Liver (tissue), 9 donors: Measurements from ENCODE around the gene UBL3. TPM values are rescaled to one million over a fixed set of nuclear protein-coding genes. Genes with fewer than 3 reads are reported as not detected.

Source experiments
- DNase-seq: peaks from one replicate; pipeline ENCODE4 v3.0.0-alpha.2; 2017; ENCODE audit warnings: low spot score
- H3K27ac ChIP-seq, 2 donors: one replicate each; pipeline ENCODE4 v1.7.0; 2013; ENCODE audit warnings: inconsistent platforms in 2 of 2, low read length in 2 of 2, control low read depth in 1 of 2, low read depth in 1 of 2, mild to moderate bottlenecking in 1 of 2
- H3K27me3 ChIP-seq, 4 donors: one replicate each; pipeline versions ENCODE4 v1.6.1 to v1.7.0; 2013; ENCODE audit warnings: low read length in 3 of 4, inconsistent platforms in 1 of 4, mild to moderate bottlenecking in 1 of 4, moderate library complexity in 1 of 4; ENCODE audit not compliant: control insufficient read depth in 4 of 4, insufficient read depth in 4 of 4
- H3K36me3 ChIP-seq, 4 donors: one replicate each; pipeline versions ENCODE4 v1.6.1 to v1.7.0; 2013; ENCODE audit warnings: low read length in 3 of 4, mild to moderate bottlenecking in 3 of 4, low read depth in 1 of 4, moderate library complexity in 1 of 4; ENCODE audit not compliant: control insufficient read depth in 4 of 4, insufficient read depth in 3 of 4
- H3K4me1 ChIP-seq, 4 donors: one replicate each; pipeline versions ENCODE4 v1.6.1 to v1.7.0; 2013; ENCODE audit warnings: low read length in 3 of 4, mild to moderate bottlenecking in 3 of 4, moderate library complexity in 1 of 4; ENCODE audit not compliant: control insufficient read depth in 4 of 4, insufficient read depth in 4 of 4
- H3K4me3 ChIP-seq, 3 donors: one replicate each; pipeline versions ENCODE4 v1.6.1 to v1.7.0; 2013; ENCODE audit warnings: low read length in 3 of 3, control low read depth in 1 of 3, low read depth in 1 of 3, mild to moderate bottlenecking in 1 of 3
- H3K9ac ChIP-seq, 2 donors: one replicate each; pipeline ENCODE4 v1.7.0; 2013; ENCODE audit warnings: low read length in 2 of 2, mild to moderate bottlenecking in 2 of 2, moderate library complexity in 2 of 2, control low read depth in 1 of 2, low read depth in 1 of 2
- H3K9me3 ChIP-seq, 4 donors: one replicate each; pipeline versions ENCODE4 v1.6.1 to v1.7.0; 2013; ENCODE audit warnings: low read length in 3 of 4; ENCODE audit not compliant: control insufficient read depth in 4 of 4
- ATF3 ChIP-seq: IDR thresholded peaks from 2 replicates; pipeline ENCODE4 v1.6.1; 2016; ENCODE audit warnings: antibody characterized with exemption
- EGR1 ChIP-seq, 2 donors: IDR thresholded peaks; 2 replicates each; pipeline ENCODE4 v1.6.1; 2016 to 2018; ENCODE audit warnings: antibody characterized with exemption in 2 of 2, low read depth in 2 of 2
- FOXA1 ChIP-seq: IDR thresholded peaks from 2 replicates; pipeline ENCODE4 v1.6.1; 2016; ENCODE audit warnings: antibody characterized with exemption
- FOXA2 ChIP-seq: IDR thresholded peaks from 2 replicates; pipeline ENCODE4 v1.6.1; 2016; ENCODE audit warnings: antibody characterized with exemption
- GABPA ChIP-seq, 2 donors: IDR thresholded peaks in 1 of 2; conservative IDR thresholded peaks in 1 of 2; 2 replicates each; pipeline ENCODE4 v1.6.1; 2016; ENCODE audit warnings: antibody characterized with exemption in 2 of 2, mild to moderate bottlenecking in 1 of 2, moderate library complexity in 1 of 2
- HNF4A ChIP-seq, 2 donors: conservative IDR thresholded peaks; 2 replicates each; pipeline ENCODE4 v1.6.1; 2016; ENCODE audit warnings: antibody characterized with exemption in 2 of 2, mild to moderate bottlenecking in 2 of 2
- HNF4G ChIP-seq: IDR thresholded peaks from 2 replicates; pipeline ENCODE4 v1.6.1; 2016; ENCODE audit warnings: antibody characterized with exemption
- JUND ChIP-seq, 2 donors: IDR thresholded peaks; 2 replicates each; pipeline ENCODE4 v1.6.1; 2016; ENCODE audit warnings: antibody characterized with exemption in 2 of 2
- MAX ChIP-seq: IDR thresholded peaks from 2 replicates; pipeline ENCODE4 v1.6.1; 2016; ENCODE audit warnings: antibody characterized with exemption
- NR2F2 ChIP-seq: IDR thresholded peaks from 2 replicates; pipeline ENCODE4 v1.6.1; 2016; ENCODE audit warnings: antibody characterized with exemption
- RAD21 ChIP-seq, 2 donors: IDR thresholded peaks; 2 replicates each; pipeline ENCODE4 v1.6.1; 2016; ENCODE audit warnings: antibody characterized with exemption in 2 of 2, mild to moderate bottlenecking in 2 of 2
- REST ChIP-seq: IDR thresholded peaks from 2 replicates; pipeline ENCODE4 v1.6.1; 2016; ENCODE audit warnings: antibody characterized with exemption, mild to moderate bottlenecking
- RXRA ChIP-seq, 2 donors: IDR thresholded peaks; 2 replicates each; pipeline ENCODE4 v1.6.1; 2017 to 2018; ENCODE audit warnings: antibody characterized with exemption in 2 of 2, mild to moderate bottlenecking in 1 of 2
- SP1 ChIP-seq: IDR thresholded peaks from 2 replicates; pipeline ENCODE4 v1.6.1; 2018; ENCODE audit warnings: antibody characterized with exemption, mild to moderate bottlenecking
- TAF1 ChIP-seq: conservative IDR thresholded peaks from 2 replicates; pipeline ENCODE4 v1.6.1; 2016; ENCODE audit warnings: antibody characterized with exemption, mild to moderate bottlenecking
- YY1 ChIP-seq: IDR thresholded peaks from 2 replicates; pipeline ENCODE4 v1.6.1; 2016; ENCODE audit warnings: antibody characterized with exemption, mild to moderate bottlenecking
- ZBTB33 ChIP-seq: IDR thresholded peaks from 2 replicates; pipeline ENCODE4 v1.6.1; 2016; ENCODE audit warnings: antibody characterized with exemption
- WGBS: extraction: QIAGEN DNeasy Blood & Tissue Kit; methylation state at CpG from one replicate; pipeline ENCODE4 v1.1.7; 2013; 5-methylcytosine and 5-hydroxymethylcytosine counted together
- polyA plus RNA-seq, 2 donors: library from polyadenylated mRNA; stranded (reverse) in 1 of 2; unstranded in 1 of 2; fragments of 200-250 nt in 1 of 2; fragments of >200 nt in 1 of 2; fragmentation: Nextera tagmentation in 1 of 2; extraction: Ambion mirVana in 1 of 2; gene quantifications; one replicate each; pipeline versions ENCODE4 v1.2.1 to v1.2.3, GENCODE V29; 2013 to 2015
- total RNA-seq, 2 donors: library from RNA; depleted of rRNA; stranded (reverse); fragments of >200 nt; gene quantifications; one replicate each; pipeline ENCODE4 v1.2.3, GENCODE V29; 2014
- TF ChIP-seq, protein P1 (sequence below): fragments of 150-350 bp; IDR thresholded peaks from 2 replicates; pipeline ENCODE4 v1.5.1; 2017; ENCODE audit warnings: improper control_type of control experiment, low read depth, low read length; ENCODE audit not compliant: missing input control
- donor health status: healthy.
- donor health status: healthy.
- donor health status: healthy.
- donor health status: healthy.
- donor health status: healthy.

UBL3 gene
- total and polyA plus RNA-seq, 4 donors = 13.9 to 21.3 (median 15.9) TPM

GRCh38 chr13:29801102-29801501 lies 49.3 kb downstream of the UBL3 start:
- Histone ChIP-seq H3K27ac (no peak overlapping the region), H3K9ac (no peak overlapping the region), H3K27me3 (no peaks in the 10 kb centered on the region), H3K36me3 (no peaks in the 10 kb centered on the region), H3K9me3 (no peaks in the 10 kb centered on the region), H3K4me1 (peaks cover 0 to 1% (median 0%) of the 10 kb centered on the region in 4 donors), H3K4me3 (no peak overlapping the region)
- TF ChIP-seq HNF4A (conservative IDR thresholded peaks at IDR 0.05) = no peak
- no peak for TF ChIP-seq TAF1
- TF ChIP-seq HNF4G = no peak
- TF ChIP-seq FOXA2 = no peak
- TF ChIP-seq JUND (IDR thresholded peaks at IDR 0.05) = no peak
- TF ChIP-seq YY1 = no peak
- TF ChIP-seq EGR1 (IDR thresholded peaks at IDR 0.05; ENCODE audit: low read depth in 2 of 2) = no peak
- no peak for TF ChIP-seq NR2F2
- TF ChIP-seq GABPA (IDR thresholded peaks at IDR 0.05 in 1 of 2, conservative IDR thresholded peaks at IDR 0.05 in 1 of 2) = no peak
- TF ChIP-seq FOXA1 = no peak
- no peak for TF ChIP-seq RXRA (IDR thresholded peaks at IDR 0.05)
- TF ChIP-seq, protein P1, sequence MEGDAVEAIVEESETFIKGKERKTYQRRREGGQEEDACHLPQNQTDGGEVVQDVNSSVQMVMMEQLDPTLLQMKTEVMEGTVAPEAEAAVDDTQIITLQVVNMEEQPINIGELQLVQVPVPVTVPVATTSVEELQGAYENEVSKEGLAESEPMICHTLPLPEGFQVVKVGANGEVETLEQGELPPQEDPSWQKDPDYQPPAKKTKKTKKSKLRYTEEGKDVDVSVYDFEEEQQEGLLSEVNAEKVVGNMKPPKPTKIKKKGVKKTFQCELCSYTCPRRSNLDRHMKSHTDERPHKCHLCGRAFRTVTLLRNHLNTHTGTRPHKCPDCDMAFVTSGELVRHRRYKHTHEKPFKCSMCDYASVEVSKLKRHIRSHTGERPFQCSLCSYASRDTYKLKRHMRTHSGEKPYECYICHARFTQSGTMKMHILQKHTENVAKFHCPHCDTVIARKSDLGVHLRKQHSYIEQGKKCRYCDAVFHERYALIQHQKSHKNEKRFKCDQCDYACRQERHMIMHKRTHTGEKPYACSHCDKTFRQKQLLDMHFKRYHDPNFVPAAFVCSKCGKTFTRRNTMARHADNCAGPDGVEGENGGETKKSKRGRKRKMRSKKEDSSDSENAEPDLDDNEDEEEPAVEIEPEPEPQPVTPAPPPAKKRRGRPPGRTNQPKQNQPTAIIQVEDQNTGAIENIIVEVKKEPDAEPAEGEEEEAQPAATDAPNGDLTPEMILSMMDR = no peak
- TF ChIP-seq ATF3 = no peak
- TF ChIP-seq MAX = no peak
- no peak for TF ChIP-seq RAD21 (IDR thresholded peaks at IDR 0.05)
- TF ChIP-seq SP1 = no peak
- no peak for TF ChIP-seq ZBTB33
- no peak for TF ChIP-seq REST
- DNase-seq = no peak
- 95% methylated on average over 4 of the region's 4 CpGs for WGBS
